ENCODE measurements around the gene BCL7A. TPM values are rescaled to one million over a fixed set of nuclear protein-coding genes. Genes with fewer than 3 reads are reported as not detected.
A peak's percentile ranks its signal among the peaks of the same experiment; 100 is the strongest.

The BCL7A gene
- total RNA-seq, result 10 to 100 TPM; 11.3 to 14.3 (median 12.5) TPM
- polyA plus RNA-seq, result 1 to 10 TPM; 3.6 to 8.1 (median 6.5) TPM
- long read RNA-seq, donor 1, partial matches to known transcripts, result 1 of 6 reads
- long read RNA-seq, donor 1, other reads (novel, unspliced or antisense), result 2 of 6 reads
- long read RNA-seq, donor 2, full-length matches to known transcripts, result 8 of 12 reads
- long read RNA-seq, donor 2, partial matches to known transcripts, result 0 of 12 reads
- long read RNA-seq, donor 2, other reads (novel, unspliced or antisense), result 4 of 12 reads

DNA sequence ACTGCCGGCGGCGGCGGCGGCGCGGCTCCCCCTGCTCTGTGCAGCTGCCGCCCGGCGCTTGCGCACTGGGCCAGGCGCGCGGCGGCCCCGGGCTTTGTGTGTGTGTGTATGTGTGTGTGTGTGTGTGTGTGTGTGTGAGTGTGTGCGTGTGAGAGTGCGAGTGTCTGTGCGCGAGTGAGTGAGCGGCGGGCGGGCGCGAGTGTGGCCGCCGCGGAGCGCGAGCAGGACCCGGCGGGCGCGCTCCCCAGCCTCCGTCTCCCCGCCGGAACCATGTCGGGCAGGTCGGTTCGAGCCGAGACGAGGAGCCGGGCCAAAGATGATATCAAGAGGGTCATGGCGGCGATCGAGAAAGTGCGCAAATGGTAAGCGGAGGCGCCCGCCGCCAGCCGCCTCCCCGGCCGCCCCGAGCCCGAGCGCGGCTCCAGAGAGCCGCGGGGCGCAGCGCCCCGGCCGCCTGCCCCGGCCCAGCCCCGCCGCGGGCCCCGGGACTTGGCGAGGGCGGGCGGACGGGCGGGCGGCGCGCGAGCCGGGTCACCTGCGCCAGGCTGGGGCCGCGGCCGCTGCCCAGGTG, at the start of gene BCL7A:
BCL7A (plus strand) TSS at position 63 of the 571 bp plus-strand sequence; CDS start at position 271, 208 bp downstream.
- Histone ChIP-seq H3K4me3 (peak within 1 kb of the TSS; percentile 87), H3K36me3 (ENCODE audit: insufficient read depth in 1 of 2, low read depth in 1 of 2) (no peaks in the 10 kb centered on the region), H3K4me1 (peaks cover 26% of the 10 kb centered on the region), H3K27ac (peak within 1 kb of the TSS; percentile 90), H3K9me3 (no peaks in the 10 kb centered on the region), H3K27me3 (ENCODE audit: insufficient read depth in 3 of 3, low read length in 2 of 3) (no peaks in the 10 kb centered on the region)
- ATAC-seq, result peak; percentile 74 to 83 (median 77)
- intact Hi-C loops (cut with DNase I), result loop anchor here in 1 of 2 donors (10.0 kb wide), 1 partner anchor 97 kb away; no protein-coding TSS in a partner anchor
- TF ChIP-seq, protein P1, sequence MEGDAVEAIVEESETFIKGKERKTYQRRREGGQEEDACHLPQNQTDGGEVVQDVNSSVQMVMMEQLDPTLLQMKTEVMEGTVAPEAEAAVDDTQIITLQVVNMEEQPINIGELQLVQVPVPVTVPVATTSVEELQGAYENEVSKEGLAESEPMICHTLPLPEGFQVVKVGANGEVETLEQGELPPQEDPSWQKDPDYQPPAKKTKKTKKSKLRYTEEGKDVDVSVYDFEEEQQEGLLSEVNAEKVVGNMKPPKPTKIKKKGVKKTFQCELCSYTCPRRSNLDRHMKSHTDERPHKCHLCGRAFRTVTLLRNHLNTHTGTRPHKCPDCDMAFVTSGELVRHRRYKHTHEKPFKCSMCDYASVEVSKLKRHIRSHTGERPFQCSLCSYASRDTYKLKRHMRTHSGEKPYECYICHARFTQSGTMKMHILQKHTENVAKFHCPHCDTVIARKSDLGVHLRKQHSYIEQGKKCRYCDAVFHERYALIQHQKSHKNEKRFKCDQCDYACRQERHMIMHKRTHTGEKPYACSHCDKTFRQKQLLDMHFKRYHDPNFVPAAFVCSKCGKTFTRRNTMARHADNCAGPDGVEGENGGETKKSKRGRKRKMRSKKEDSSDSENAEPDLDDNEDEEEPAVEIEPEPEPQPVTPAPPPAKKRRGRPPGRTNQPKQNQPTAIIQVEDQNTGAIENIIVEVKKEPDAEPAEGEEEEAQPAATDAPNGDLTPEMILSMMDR (IDR thresholded peaks at IDR 0.05), result no peak
- 0 to 1% (median 0%) methylated on average over 26 to 83 of the region's 83 CpGs for WGBS, 3 donors
- peak; percentile 71 to 85 for DNase-seq

DNA sequence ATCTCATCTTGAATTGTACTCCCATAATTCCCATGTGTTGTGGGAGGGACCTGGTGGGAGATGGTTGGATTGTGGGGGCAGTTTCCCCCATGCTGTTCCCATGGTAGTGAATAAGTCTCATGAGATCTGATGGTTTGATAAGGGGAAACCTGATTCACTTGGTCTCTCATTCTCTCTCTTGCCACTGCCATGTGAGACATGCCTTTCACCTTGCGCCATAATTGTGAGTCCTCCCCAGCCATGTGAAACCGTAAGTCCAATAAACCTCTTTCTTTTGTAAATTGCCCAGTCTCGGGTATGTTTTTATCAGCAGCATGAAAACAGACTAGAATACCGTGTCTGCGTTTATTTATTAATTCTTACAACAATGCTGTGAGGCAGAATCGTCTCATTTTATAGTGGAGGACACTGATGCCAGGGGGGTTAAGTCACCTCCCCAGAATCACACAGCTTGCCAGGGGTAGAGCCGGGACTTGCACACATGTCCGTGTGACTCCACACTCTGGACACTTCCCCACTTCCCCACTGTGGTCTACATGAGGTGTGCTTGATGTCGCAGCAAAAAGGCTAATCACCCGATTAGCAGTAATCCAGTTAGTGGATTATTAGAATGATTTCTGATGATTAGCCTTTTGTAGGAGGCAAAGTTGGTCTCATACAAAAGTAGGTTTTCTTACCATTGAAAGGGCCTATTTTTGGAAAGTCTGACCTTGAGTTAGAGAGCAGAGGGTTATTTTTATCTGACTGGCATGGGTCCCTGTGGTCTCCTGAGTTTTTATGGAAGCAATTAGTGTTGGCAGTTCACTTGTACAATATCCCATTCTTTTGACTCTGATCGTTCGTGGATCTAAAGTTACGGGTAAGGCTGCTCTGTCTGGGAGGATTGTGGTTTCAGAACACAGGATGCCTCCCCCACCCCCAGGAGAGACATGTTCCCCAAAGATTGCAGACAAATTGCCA, 47.4 kb upstream of the BCL7A start:
- TF ChIP-seq, protein P1 (IDR thresholded peaks at IDR 0.05), result no peak
- Histone ChIP-seq H3K36me3 (ENCODE audit: insufficient read depth in 1 of 2, low read depth in 1 of 2) (no peaks in the 10 kb centered on the region), H3K27me3 (ENCODE audit: insufficient read depth in 3 of 3, low read length in 2 of 3) (no peaks in the 10 kb centered on the region), H3K9me3 (no peaks in the 10 kb centered on the region), H3K4me1 (peaks cover 6% of the 10 kb centered on the region), H3K27ac (no peak overlapping the region), H3K4me3 (no peak overlapping the region)
- WGBS, 3 donors, result 54 to 68% (median 58%) methylated on average over 13 of the region's 13 CpGs
- ATAC-seq (no peak), DNase-seq (no peak)
- intact Hi-C loops (cut with DNase I), result no loop called here

DNA sequence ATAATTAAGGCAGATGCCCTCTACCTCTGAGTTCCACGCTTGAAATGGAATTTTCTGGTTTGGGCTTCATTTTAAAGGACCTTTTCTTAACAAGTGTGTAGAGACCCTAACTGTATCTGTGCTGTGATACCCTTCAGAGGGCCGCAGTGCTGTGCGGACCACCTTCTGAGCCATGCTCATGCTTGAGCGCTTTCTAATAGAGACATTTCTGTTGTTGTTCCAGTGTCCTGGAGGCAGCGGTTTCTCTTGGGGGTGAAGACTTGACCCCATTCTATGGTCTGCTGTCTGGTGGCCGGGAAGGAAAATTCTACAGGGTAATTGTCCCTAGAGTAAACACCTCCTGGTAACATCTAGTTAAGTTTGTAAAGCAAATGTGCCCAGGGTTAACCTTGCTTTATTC, 46.7 kb upstream of the BCL7A start:
- no peak overlapping the region for H3K27ac ChIP-seq
- H3K9me3 ChIP-seq, result no peaks in the 10 kb centered on the region
- no peak overlapping the region for H3K4me3 ChIP-seq
- no peak for ATAC-seq
- peaks cover 6% of the 10 kb centered on the region for H3K4me1 ChIP-seq
- H3K27me3 ChIP-seq (ENCODE audit: insufficient read depth in 3 of 3, low read length in 2 of 3), result no peaks in the 10 kb centered on the region
- intact Hi-C loops (cut with DNase I), result no loop called here
- DNase-seq, result no peak
- H3K36me3 ChIP-seq (ENCODE audit: insufficient read depth in 1 of 2, low read depth in 1 of 2), result no peaks in the 10 kb centered on the region
- TF ChIP-seq, protein P1 (IDR thresholded peaks at IDR 0.05), result no peak
- WGBS, 3 donors, result 77 to 85% (median 79%) methylated on average over 6 of the region's 6 CpGs

DNA sequence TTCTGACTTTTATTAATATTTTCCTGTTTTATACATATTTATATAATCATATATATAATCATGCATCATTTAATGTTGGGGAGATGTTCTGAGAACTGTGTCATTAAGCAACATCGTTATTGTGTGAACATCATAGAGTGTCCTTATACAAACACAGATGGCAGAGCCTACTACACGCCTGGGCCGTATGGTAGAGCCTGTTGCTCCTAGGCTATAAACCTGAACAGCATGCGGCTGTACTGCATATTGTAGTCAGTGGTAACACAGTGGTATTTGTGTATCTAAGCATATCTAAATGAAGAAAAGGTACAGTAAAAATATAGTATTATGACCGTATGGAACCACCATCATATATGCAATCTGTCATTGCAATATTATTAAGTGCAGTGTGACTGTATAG, 44.7 kb upstream of the BCL7A start:
- WGBS, 3 donors, result 94 to 97% (median 95%) methylated on average over 5 of the region's 5 CpGs
- no peaks in the 10 kb centered on the region for H3K9me3 ChIP-seq
- DNase-seq, result no peak
- H3K27ac ChIP-seq, result no peak overlapping the region
- H3K27me3 ChIP-seq (ENCODE audit: insufficient read depth in 3 of 3, low read length in 2 of 3), result no peaks in the 10 kb centered on the region
- H3K4me3 ChIP-seq, result no peak overlapping the region
- H3K36me3 ChIP-seq (ENCODE audit: insufficient read depth in 1 of 2, low read depth in 1 of 2), result no peaks in the 10 kb centered on the region
- no peak for ATAC-seq
- intact Hi-C loops (cut with DNase I), result no loop called here
- H3K4me1 ChIP-seq, result no peaks in the 10 kb centered on the region
- TF ChIP-seq, protein P1 (IDR thresholded peaks at IDR 0.05), result no peak
